Ovary (tissue), 9 donors: ENCODE results near the gene MBTPS2. TPM values are rescaled to one million over a fixed set of nuclear protein-coding genes. Genes with fewer than 3 reads are reported as not detected.

Experiments
- DNase-seq, 5 donors: peaks; one replicate each; pipeline ENCODE4 v3.0.0-alpha.2; 2019 to 2020
- H3K27ac ChIP-seq, 2 donors: fragments of 200-600 bp; one replicate each; pipeline versions ENCODE4 v1.5.1 to v1.8.0; 2019 to 2022
- H3K27me3 ChIP-seq: fragments of 200-600 bp; one replicate; pipeline ENCODE4 v1.8.0; 2022
- H3K36me3 ChIP-seq: fragments of 200-600 bp; sonication (generic); one replicate; pipeline ENCODE4 v1.5.1; 2019
- H3K4me1 ChIP-seq: one replicate; pipeline ENCODE4 v1.8.1; 2013; ENCODE audit warnings: mild to moderate bottlenecking, moderate library complexity; ENCODE audit not compliant: insufficient read depth
- H3K4me3 ChIP-seq: fragments of 200-600 bp; sonication (generic); one replicate; pipeline ENCODE4 v1.5.1; 2017
- H3K9me3 ChIP-seq, 2 donors: fragments of 200-600 bp in 1 of 2; sonication (generic) in 1 of 2; one replicate each; pipeline versions ENCODE4 v1.5.1 to v1.8.1; 2013 to 2019; ENCODE audit warnings: mild to moderate bottlenecking in 1 of 2, moderate library complexity in 1 of 2
- EP300 ChIP-seq: sonication (generic); formaldehyde crosslinking; IDR thresholded peaks from one replicate; pipeline ENCODE4 v1.6.1; 2017; ENCODE audit warnings: antibody characterized with exemption
- POLR2A ChIP-seq: fragments of 450-650 bp; IDR thresholded peaks from one replicate; pipeline ENCODE4 v1.6.1; 2017; ENCODE audit warnings: antibody characterized with exemption, mild to moderate bottlenecking, moderate library complexity
- WGBS, 3 donors: extraction: QIAGEN DNeasy Blood & Tissue Kit in 1 of 3; methylation state at CpG; one replicate each; pipeline versions ENCODE4 v1.1.5 to v1.1.7; 2013 to 2017; 5-methylcytosine and 5-hydroxymethylcytosine counted together
- intact Hi-C, 4 donors: fragments of 100-400 bp; cut with DNase I; formaldehyde crosslinking; loops; one replicate each; pipeline versions ENCODE4 v1.11.0 to v1.15.1; 2022 to 2023
- polyA plus RNA-seq, 2 donors: library from polyadenylated mRNA; stranded (reverse); fragments of 200-250 nt in 1 of 2; fragments of 350-450 nt in 1 of 2; fragmentation: Illumina TruSeq in 1 of 2; extraction: RNeasy Lipid Tissue Mini Kit (QIAGEN cat#74804) in 1 of 2; gene quantifications; one replicate each; pipeline ENCODE4 v1.2.3, GENCODE V29; 2013 to 2014
- total RNA-seq, 7 donors: library from RNA; depleted of rRNA in 2 of 7; stranded (reverse); fragments of >200 nt in 2 of 7; fragmentation: NEBNext Ultra II Directional in 3 of 7; extraction: Animal tissue kit (Norgen Biotek cat#: 25700) in 3 of 7; gene quantifications; one replicate each; pipeline versions ENCODE4 v1.1.0 to v1.2.4, GENCODE V29; 2016 to 2023
- TF ChIP-seq, protein P1 (sequence below), 3 donors: fragments of 450-650 bp in 2 of 3; fragments of 200-600 bp in 1 of 3; IDR thresholded peaks; one replicate each; pipeline versions ENCODE4 v1.5.1 to v1.8.0; 2016 to 2022; ENCODE audit warnings: antibody characterized with exemption in 3 of 3, mild to moderate bottlenecking in 1 of 3
- donor health status: DM: no; HTN: no; CAD: no; lungs with moderate emphysema.
- donor health status: DM: no; HTN: no; CAD: no.
- donor health status: Bipolar disorder and iron deficiency.
- donor health status: DM: yes; HTN: yes; CAD: no.
- donor health status: DM: no; HTN: no; CAD: no.
- donor health status: DM: yes; HTN: yes; CAD: no.

MBTPS2 gene
- total and polyA plus RNA-seq, 9 donors: 8.3 to 18.7 (median 13.2) TPM

DNA sequence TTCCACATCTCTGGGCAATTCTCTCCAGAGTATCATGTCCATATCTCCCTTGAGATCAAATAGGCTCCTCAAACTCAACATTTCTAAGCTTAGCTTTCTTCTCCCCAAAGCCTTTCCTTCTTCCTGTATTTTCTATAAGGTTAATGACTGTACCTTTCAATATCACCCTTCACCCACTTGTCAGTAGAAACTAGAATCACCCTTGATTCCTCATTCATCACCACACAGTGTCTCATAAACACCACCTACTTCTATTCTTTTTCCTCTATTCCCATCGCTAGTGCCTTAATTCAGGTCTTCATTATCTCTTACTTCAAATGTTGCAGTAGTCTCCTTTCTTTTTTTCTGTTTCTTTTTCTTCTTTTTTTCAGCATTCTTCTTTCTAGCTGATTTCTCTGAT lies 72.8 kb downstream of the MBTPS2 start:
- WGBS, 3 donors: 65 to 79% (median 74%) methylated on average over 1 of the region's 1 CpG
- Histone ChIP-seq H3K9me3 (no peaks in the 10 kb centered on the region), H3K27me3 (no peaks in the 10 kb centered on the region), H3K36me3 (no peaks in the 10 kb centered on the region), H3K4me3 (no peak overlapping the region), H3K4me1 (no peaks in the 10 kb centered on the region), H3K27ac (no peak overlapping the region)
- intact Hi-C loops: no loop called here
- DNase-seq: no peak
- TF ChIP-seq, protein P1, sequence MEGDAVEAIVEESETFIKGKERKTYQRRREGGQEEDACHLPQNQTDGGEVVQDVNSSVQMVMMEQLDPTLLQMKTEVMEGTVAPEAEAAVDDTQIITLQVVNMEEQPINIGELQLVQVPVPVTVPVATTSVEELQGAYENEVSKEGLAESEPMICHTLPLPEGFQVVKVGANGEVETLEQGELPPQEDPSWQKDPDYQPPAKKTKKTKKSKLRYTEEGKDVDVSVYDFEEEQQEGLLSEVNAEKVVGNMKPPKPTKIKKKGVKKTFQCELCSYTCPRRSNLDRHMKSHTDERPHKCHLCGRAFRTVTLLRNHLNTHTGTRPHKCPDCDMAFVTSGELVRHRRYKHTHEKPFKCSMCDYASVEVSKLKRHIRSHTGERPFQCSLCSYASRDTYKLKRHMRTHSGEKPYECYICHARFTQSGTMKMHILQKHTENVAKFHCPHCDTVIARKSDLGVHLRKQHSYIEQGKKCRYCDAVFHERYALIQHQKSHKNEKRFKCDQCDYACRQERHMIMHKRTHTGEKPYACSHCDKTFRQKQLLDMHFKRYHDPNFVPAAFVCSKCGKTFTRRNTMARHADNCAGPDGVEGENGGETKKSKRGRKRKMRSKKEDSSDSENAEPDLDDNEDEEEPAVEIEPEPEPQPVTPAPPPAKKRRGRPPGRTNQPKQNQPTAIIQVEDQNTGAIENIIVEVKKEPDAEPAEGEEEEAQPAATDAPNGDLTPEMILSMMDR (IDR thresholded peaks at IDR 0.05): no peak
- no peak for TF ChIP-seq POLR2A
- TF ChIP-seq EP300: no peak

DNA sequence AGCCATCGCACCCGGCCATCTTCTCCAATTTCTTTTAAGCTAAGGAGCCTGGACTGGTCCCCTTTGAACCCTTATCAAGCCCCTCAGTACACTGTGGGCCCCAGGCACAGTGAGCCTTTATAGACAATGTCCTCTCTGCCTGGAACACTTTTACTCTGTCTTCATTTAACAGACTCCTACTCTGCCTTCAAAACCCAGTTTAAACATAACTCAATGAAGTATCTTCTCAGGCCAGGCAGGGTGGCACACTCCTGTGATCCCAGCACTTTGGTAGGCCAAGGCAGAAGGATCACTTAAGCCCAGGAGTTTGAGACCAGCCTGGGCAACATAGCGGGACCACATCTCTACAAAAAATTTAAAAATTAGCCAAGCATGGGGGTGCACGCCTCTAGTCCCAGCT lies 73.6 kb downstream of the MBTPS2 start:
- no peak for DNase-seq
- TF ChIP-seq POLR2A (no peak), EP300 (no peak)
- TF ChIP-seq, protein P1 (IDR thresholded peaks at IDR 0.05): no peak
- Histone ChIP-seq H3K36me3 (no peaks in the 10 kb centered on the region), H3K4me3 (no peak overlapping the region), H3K9me3 (no peaks in the 10 kb centered on the region), H3K27ac (no peak overlapping the region), H3K27me3 (no peaks in the 10 kb centered on the region), H3K4me1 (no peaks in the 10 kb centered on the region)
- 88 to 94% (median 88%) methylated on average over 4 of the region's 4 CpGs for WGBS, 3 donors
- intact Hi-C loops: no loop called here

DNA sequence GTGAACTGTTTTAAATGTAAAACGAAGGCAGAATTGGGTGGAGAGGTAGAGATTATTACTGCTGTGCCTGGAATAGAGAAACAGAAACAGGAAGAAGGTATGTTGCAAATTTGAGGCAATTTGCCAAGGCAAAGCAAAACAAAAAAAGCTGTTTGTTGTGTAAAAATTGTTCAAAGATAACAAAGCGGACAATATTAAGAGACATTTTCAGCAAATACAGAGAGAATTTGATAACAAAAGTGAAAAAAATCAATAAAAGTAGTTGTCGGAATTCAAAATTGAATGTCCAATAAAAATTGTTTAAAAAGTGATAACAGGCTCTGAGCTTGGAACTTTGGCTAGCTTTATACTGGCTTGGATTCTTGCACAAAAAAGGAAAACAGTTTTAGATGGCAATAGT lies 86.7 kb downstream of the MBTPS2 start:
- Histone ChIP-seq H3K4me1 (peaks cover 1% of the 10 kb centered on the region), H3K27ac (peak overlapping the region in 1 of 2 donors; percentile 73), H3K27me3 (no peaks in the 10 kb centered on the region), H3K4me3 (no peak overlapping the region), H3K36me3 (no peaks in the 10 kb centered on the region), H3K9me3 (no peaks in the 10 kb centered on the region)
- WGBS, 3 donors: 9 to 24% (median 10%) methylated on average over 3 of the region's 3 CpGs
- TF ChIP-seq POLR2A: no peak
- TF ChIP-seq, protein P1 (IDR thresholded peaks at IDR 0.05): no peak
- no peak for TF ChIP-seq EP300
- intact Hi-C loops: no loop called here
- no peak for DNase-seq

DNA sequence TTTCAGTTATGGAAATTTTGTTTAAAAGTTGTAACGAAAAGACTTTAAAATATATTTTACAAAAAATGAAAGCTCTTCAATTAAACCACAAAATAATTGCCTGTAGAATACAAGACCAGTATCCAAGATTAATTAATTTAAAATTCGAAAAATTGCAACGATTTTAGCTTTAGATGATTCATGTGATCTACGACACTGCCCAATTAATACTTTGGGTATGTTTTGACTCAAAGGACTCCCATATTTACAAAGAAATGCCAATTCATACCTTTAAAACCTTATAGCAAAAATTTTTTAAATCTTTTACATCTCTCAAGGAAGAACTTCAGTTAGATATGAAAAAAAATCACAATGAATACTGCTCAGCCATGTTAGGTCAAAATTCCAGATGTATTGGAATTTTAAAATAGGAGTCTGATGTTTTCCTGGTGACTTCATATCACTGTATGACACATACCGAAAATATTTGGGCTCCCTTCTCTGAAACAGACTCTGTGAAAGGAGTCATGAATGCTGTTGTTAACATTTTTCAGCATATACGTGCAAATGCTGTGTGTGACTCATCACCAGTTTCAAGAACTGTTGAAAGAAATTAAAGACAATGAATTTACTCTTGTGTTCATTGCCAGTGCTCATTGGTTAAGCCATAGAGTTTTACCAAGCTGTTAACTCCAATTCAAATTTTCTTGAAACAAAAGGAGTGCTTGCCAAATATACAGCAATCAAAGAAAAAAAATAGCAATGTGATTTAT lies 87.3 kb downstream of the MBTPS2 start:
- Histone ChIP-seq H3K27me3 (no peaks in the 10 kb centered on the region), H3K36me3 (no peaks in the 10 kb centered on the region), H3K27ac (peak overlapping the region in 1 of 2 donors; percentile 73), H3K4me3 (no peak overlapping the region), H3K9me3 (no peaks in the 10 kb centered on the region), H3K4me1 (peaks cover 1% of the 10 kb centered on the region)
- intact Hi-C loops: no loop called here
- no peak for DNase-seq
- TF ChIP-seq EP300 (no peak), POLR2A (no peak)
- TF ChIP-seq, protein P1 (IDR thresholded peaks at IDR 0.05): no peak
- WGBS, 3 donors: 10 to 21% (median 15%) methylated on average over 6 of the region's 6 CpGs
